H9 (cell line): ENCODE results near the gene DUOX2. TPM values are rescaled to one million over a fixed set of nuclear protein-coding genes. Genes with fewer than 3 reads are reported as not detected.

ENCODE experiments used
- DNase-seq: peaks from one replicate; pipeline ENCODE4 v3.0.0-alpha.2; 2017
- H2AFZ ChIP-seq: one replicate; pipeline ENCODE4 v1.6.1; 2013; ENCODE audit warnings: mild to moderate bottlenecking, low read length, control low read depth, moderate library complexity
- H2AK5ac ChIP-seq: 2 replicates; pipeline ENCODE4 v1.6.1; 2013; ENCODE audit warnings: low read length, control low read depth, mixed read lengths; ENCODE audit not compliant: insufficient read length
- H2BK120ac ChIP-seq: one replicate; pipeline ENCODE4 v1.6.1; 2013; ENCODE audit warnings: low read depth, mild to moderate bottlenecking, low read length, control low read depth, inconsistent platforms; ENCODE audit not compliant: poor library complexity, severe bottlenecking
- H2BK12ac ChIP-seq: 2 replicates; pipeline ENCODE4 v1.6.1; 2013; ENCODE audit warnings: low read length, control low read depth, mixed read lengths, low read depth; ENCODE audit not compliant: insufficient read length
- H2BK15ac ChIP-seq: 2 replicates; pipeline ENCODE4 v1.6.1; 2013; ENCODE audit warnings: low read depth, low read length, control low read depth
- H2BK20ac ChIP-seq: one replicate; pipeline ENCODE4 v1.6.1; 2013; ENCODE audit warnings: low read depth, mild to moderate bottlenecking, low read length, control low read depth, inconsistent platforms; ENCODE audit not compliant: poor library complexity, severe bottlenecking
- H2BK5ac ChIP-seq: 2 replicates; pipeline ENCODE4 v1.6.1; 2013; ENCODE audit warnings: low read length, control low read depth, mixed read lengths; ENCODE audit not compliant: insufficient read length
- H3K14ac ChIP-seq: 2 replicates; pipeline ENCODE4 v1.6.1; 2013; ENCODE audit warnings: low read length, control low read depth; ENCODE audit not compliant: insufficient read depth
- H3K18ac ChIP-seq: 2 replicates; pipeline ENCODE4 v1.6.1; 2013; ENCODE audit warnings: low read depth, mild to moderate bottlenecking, mixed read lengths, low read length, control low read depth; ENCODE audit not compliant: insufficient read length
- H3K23ac ChIP-seq: 2 replicates; pipeline ENCODE4 v1.6.1; 2013; ENCODE audit warnings: low read length, control low read depth, mixed read lengths, low read depth; ENCODE audit not compliant: insufficient read length
- H3K23me2 ChIP-seq: 2 replicates; pipeline ENCODE4 v1.6.1; 2013; ENCODE audit warnings: low read depth, mild to moderate bottlenecking, mixed read lengths, low read length, control low read depth; ENCODE audit not compliant: insufficient read length, poor library complexity, severe bottlenecking
- H3K27ac ChIP-seq: 2 replicates; pipeline ENCODE4 v1.5.1; 2013; ENCODE audit warnings: low read length, control low read depth, mixed read lengths, low read depth; ENCODE audit not compliant: insufficient read length
- H3K27me3 ChIP-seq: 2 replicates; pipeline ENCODE4 v1.6.1; 2013; ENCODE audit warnings: low read length, control low read depth, inconsistent platforms; ENCODE audit not compliant: insufficient read depth
- H3K4ac ChIP-seq: 2 replicates; pipeline ENCODE4 v1.6.1; 2013; ENCODE audit warnings: low read depth, mild to moderate bottlenecking, control low read depth, inconsistent platforms, low read length, moderate library complexity
- H3K4me1 ChIP-seq: 2 replicates; pipeline ENCODE4 v1.6.1; 2013; ENCODE audit warnings: low read length, control low read depth, inconsistent platforms; ENCODE audit not compliant: insufficient read depth
- H3K4me2 ChIP-seq: 2 replicates; pipeline ENCODE4 v1.6.1; 2013; ENCODE audit warnings: low read length, control low read depth, mixed read lengths; ENCODE audit not compliant: insufficient read length, insufficient read depth
- H3K56ac ChIP-seq: 2 replicates; pipeline ENCODE4 v1.6.1; 2013; ENCODE audit warnings: low read depth, mild to moderate bottlenecking, mixed read lengths, low read length, control low read depth; ENCODE audit not compliant: insufficient read length
- H3K79me1 ChIP-seq: 2 replicates; pipeline ENCODE4 v1.6.1; 2013; ENCODE audit warnings: low read depth, mild to moderate bottlenecking, moderate library complexity, low read length, control low read depth, inconsistent platforms; ENCODE audit not compliant: insufficient read depth, poor library complexity, severe bottlenecking
- H3K79me2 ChIP-seq: 2 replicates; pipeline ENCODE4 v1.6.1; 2013; ENCODE audit warnings: low read length, control low read depth, inconsistent platforms; ENCODE audit not compliant: insufficient read depth
- H3K9ac ChIP-seq: 2 replicates; pipeline ENCODE4 v1.6.1; 2013; ENCODE audit warnings: low read length, control low read depth, mixed read lengths; ENCODE audit not compliant: insufficient read length; ENCODE audit errors: extremely low read depth
- H3K9me3 ChIP-seq: one replicate; pipeline ENCODE4 v1.6.1; 2013; ENCODE audit warnings: low read depth, low read length, inconsistent platforms; ENCODE audit not compliant: control insufficient read depth
- H3T11ph ChIP-seq: one replicate; pipeline ENCODE4 v1.6.1; 2013; ENCODE audit warnings: mild to moderate bottlenecking, low read length, control low read depth, inconsistent platforms
- H4K20me1 ChIP-seq: one replicate; pipeline ENCODE4 v1.6.1; 2013; ENCODE audit not compliant: control insufficient read depth, insufficient read length, insufficient read depth
- H4K5ac ChIP-seq: 2 replicates; pipeline ENCODE4 v1.6.1; 2013; ENCODE audit warnings: low read depth, mild to moderate bottlenecking, mixed read lengths, low read length, control low read depth; ENCODE audit not compliant: insufficient read length
- H4K8ac ChIP-seq: replicated peaks from 2 replicates; pipeline ENCODE4 v1.6.1; 2013; ENCODE audit warnings: low read length, control low read depth, mixed read lengths, low read depth; ENCODE audit not compliant: insufficient read length
- H4K91ac ChIP-seq: 2 replicates; pipeline ENCODE4 v1.6.1; 2013; ENCODE audit warnings: low read depth, mild to moderate bottlenecking, moderate library complexity, mixed read lengths, low read length, control low read depth; ENCODE audit not compliant: insufficient read length
- H3K27ac Mint-ChIP-seq, 3 experiments: 2 replicates in 2 of 3; 3 replicates in 1 of 3; pipeline ENCODE4 v1.8.0; 2020 to 2021; ENCODE audit warnings: mixed read lengths in 3 of 3, mild to moderate bottlenecking in 1 of 3, moderate library complexity in 1 of 3
- H3K27me3 Mint-ChIP-seq: 2 replicates; pipeline ENCODE4 v1.8.0; 2021; ENCODE audit warnings: low read depth, mild to moderate bottlenecking, moderate library complexity, mixed read lengths
- H3K36me3 Mint-ChIP-seq, 3 experiments: 2 replicates in 2 of 3; 3 replicates in 1 of 3; pipeline ENCODE4 v1.8.0; 2020 to 2021; ENCODE audit warnings: low read depth in 3 of 3, mixed read lengths in 3 of 3; ENCODE audit not compliant: insufficient read depth in 1 of 3
- H3K4me1 Mint-ChIP-seq, 2 experiments: 2 replicates each; pipeline ENCODE4 v1.8.0; 2020; ENCODE audit warnings: mixed read lengths in 2 of 2
- H3K4me3 Mint-ChIP-seq, 2 experiments: 2 replicates in 1 of 2; 3 replicates in 1 of 2; pipeline ENCODE4 v1.8.0; 2020 to 2021; ENCODE audit warnings: mild to moderate bottlenecking in 2 of 2, mixed read lengths in 2 of 2, moderate library complexity in 1 of 2
- H3K9me3 Mint-ChIP-seq, 2 experiments: 2 replicates in 1 of 2; 3 replicates in 1 of 2; pipeline ENCODE4 v1.8.0; 2020; ENCODE audit warnings: mild to moderate bottlenecking in 2 of 2, mixed read lengths in 2 of 2, moderate library complexity in 1 of 2
- WGBS: extraction: QIAGEN DNeasy Blood & Tissue Kit; methylation state at CpG from one replicate; pipeline ENCODE4 v1.1.7; 2013; ENCODE audit warnings: missing lambda C conversion rate, low lambda C conversion rate, mixed read lengths; ENCODE audit not compliant: insufficient read length; ENCODE audit errors: extremely low coverage; 5-methylcytosine and 5-hydroxymethylcytosine counted together
- total RNA-seq: library from RNA; stranded (reverse); gene quantifications from 2 replicates; pipeline ENCODE4 v1.2.1, GENCODE V29; 2021
- TF ChIP-seq, protein P1 (sequence below): fragments of 200-600 bp; sonication (generic); conservative IDR thresholded peaks from 3 replicates; pipeline ENCODE4 v1.8.0; 2021; ENCODE audit warnings: antibody characterized with exemption, mild to moderate bottlenecking

The DUOX2 gene
- total RNA-seq, 1 experiment from 2014 or later = 0.42 TPM

DNA sequence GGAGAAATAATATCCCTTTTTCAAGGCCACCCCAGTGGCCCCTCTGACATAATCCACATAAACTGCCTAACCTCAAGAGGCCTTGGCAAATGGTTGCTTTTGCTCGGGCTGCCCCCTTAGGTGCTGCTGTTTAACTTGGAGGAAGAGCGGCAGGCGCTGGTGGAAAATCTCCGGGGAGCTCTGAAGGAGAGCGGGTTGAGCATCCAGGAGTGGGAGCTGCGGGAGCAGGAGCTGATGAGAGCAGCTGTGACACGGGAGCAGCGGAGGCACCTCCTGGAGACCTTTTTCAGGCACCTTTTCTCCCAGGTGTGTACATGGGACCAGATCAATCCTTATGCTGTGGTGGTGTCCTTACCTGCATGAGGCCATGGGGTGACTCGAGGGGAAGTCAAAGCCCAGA, 30.8 kb upstream of the DUOX2 start:
- Mint-ChIP-seq H3K36me3 (no peaks in the 10 kb centered on the region), H3K4me1 (peaks cover 5 to 7% of the 10 kb centered on the region in 2 experiments; a peak in 3 of 4 replicates), H3K27ac (no peak overlapping the region), H3K27me3 (peaks cover 24% of the 10 kb centered on the region), H3K9me3 (no peaks in the 10 kb centered on the region; a peak in 1 of 5 replicates), H3K4me3 (no peak overlapping the region)
- Histone ChIP-seq H2BK20ac (no peak overlapping the region), H3K79me1 (no peaks in the 10 kb centered on the region), H3K9ac (no peak overlapping the region), H3K23me2 (no peaks in the 10 kb centered on the region), H3K4me2 (no peak overlapping the region), H2AK5ac (no peak overlapping the region), H4K20me1 (no peaks in the 10 kb centered on the region), H3K23ac (no peak overlapping the region), H3K9me3 (no peaks in the 10 kb centered on the region), H4K91ac (no peak overlapping the region), H2BK12ac (no peak overlapping the region), H2BK5ac (no peak overlapping the region), H3K4me1 (no peaks in the 10 kb centered on the region), H3K4ac (no peak overlapping the region), H3K79me2 (no peaks in the 10 kb centered on the region), H2BK15ac (no peak overlapping the region), H4K8ac (no peak overlapping the region), H4K5ac (no peak overlapping the region), H3T11ph (no peak overlapping the region), H3K27ac (no peak overlapping the region), H2AFZ (no peak overlapping the region), H3K14ac (no peak overlapping the region), H3K27me3 (no peaks in the 10 kb centered on the region; the same call in 1 of the 2 replicates), H2BK120ac (no peak overlapping the region), H3K18ac (no peak overlapping the region), H3K56ac (no peak overlapping the region)
- TF ChIP-seq, protein P1, sequence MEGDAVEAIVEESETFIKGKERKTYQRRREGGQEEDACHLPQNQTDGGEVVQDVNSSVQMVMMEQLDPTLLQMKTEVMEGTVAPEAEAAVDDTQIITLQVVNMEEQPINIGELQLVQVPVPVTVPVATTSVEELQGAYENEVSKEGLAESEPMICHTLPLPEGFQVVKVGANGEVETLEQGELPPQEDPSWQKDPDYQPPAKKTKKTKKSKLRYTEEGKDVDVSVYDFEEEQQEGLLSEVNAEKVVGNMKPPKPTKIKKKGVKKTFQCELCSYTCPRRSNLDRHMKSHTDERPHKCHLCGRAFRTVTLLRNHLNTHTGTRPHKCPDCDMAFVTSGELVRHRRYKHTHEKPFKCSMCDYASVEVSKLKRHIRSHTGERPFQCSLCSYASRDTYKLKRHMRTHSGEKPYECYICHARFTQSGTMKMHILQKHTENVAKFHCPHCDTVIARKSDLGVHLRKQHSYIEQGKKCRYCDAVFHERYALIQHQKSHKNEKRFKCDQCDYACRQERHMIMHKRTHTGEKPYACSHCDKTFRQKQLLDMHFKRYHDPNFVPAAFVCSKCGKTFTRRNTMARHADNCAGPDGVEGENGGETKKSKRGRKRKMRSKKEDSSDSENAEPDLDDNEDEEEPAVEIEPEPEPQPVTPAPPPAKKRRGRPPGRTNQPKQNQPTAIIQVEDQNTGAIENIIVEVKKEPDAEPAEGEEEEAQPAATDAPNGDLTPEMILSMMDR = no peak
- no peak for DNase-seq
- no CpG with 5 or more reads among the region's 9 CpGs for WGBS
